Prostate gland (tissue), 2 donors: Measurements from ENCODE around the gene CNTNAP2.

ENCODE experiments used
- POLR2A ChIP-seq: fragments of 450-650 bp; IDR thresholded peaks from one replicate; pipeline ENCODE4 v1.6.1; 2016; ENCODE audit warnings: antibody characterized with exemption, mild to moderate bottlenecking
- POLR2AphosphoS5 ChIP-seq: sonication (generic); formaldehyde crosslinking; IDR thresholded peaks from one replicate; pipeline ENCODE4 v1.6.1; 2017; ENCODE audit warnings: antibody characterized with exemption
- TF ChIP-seq, protein P1 (sequence below), 4 experiments: fragments of 200-600 bp in 2 of 4; fragments of 450-650 bp in 2 of 4; sonication (generic) in 2 of 4; IDR thresholded peaks; 1 replicate in 3 of 4; 2 replicates in 1 of 4; pipeline ENCODE4 v1.5.1; 2016 to 2019; ENCODE audit warnings: antibody characterized with exemption in 4 of 4, mild to moderate bottlenecking in 2 of 4, moderate library complexity in 2 of 4

GRCh38 chr7:148391591-148391990 is 2275.0 kb downstream of the CNTNAP2 start:
- no peak for TF ChIP-seq POLR2AphosphoS5
- no peak for TF ChIP-seq POLR2A
- TF ChIP-seq, protein P1, sequence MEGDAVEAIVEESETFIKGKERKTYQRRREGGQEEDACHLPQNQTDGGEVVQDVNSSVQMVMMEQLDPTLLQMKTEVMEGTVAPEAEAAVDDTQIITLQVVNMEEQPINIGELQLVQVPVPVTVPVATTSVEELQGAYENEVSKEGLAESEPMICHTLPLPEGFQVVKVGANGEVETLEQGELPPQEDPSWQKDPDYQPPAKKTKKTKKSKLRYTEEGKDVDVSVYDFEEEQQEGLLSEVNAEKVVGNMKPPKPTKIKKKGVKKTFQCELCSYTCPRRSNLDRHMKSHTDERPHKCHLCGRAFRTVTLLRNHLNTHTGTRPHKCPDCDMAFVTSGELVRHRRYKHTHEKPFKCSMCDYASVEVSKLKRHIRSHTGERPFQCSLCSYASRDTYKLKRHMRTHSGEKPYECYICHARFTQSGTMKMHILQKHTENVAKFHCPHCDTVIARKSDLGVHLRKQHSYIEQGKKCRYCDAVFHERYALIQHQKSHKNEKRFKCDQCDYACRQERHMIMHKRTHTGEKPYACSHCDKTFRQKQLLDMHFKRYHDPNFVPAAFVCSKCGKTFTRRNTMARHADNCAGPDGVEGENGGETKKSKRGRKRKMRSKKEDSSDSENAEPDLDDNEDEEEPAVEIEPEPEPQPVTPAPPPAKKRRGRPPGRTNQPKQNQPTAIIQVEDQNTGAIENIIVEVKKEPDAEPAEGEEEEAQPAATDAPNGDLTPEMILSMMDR (IDR thresholded peaks at IDR 0.05) = no peak
